GM12875 (cell line): ENCODE data around the gene TFB2M.

Experiments used
- H3K4me3 ChIP-seq: one replicate; pipeline ENCODE4 v1.5.1; 2011; ENCODE audit warnings: low read depth, low read length, control low read depth
- TF ChIP-seq, protein P1 (sequence below): IDR thresholded peaks from 2 replicates; pipeline ENCODE4 v1.5.1; 2011; ENCODE audit warnings: low read depth, mild to moderate bottlenecking, control low read depth, inconsistent platforms, low read length, moderate library complexity, borderline replicate concordance; ENCODE audit not compliant: insufficient read depth

Gene TFB2M

DNA sequence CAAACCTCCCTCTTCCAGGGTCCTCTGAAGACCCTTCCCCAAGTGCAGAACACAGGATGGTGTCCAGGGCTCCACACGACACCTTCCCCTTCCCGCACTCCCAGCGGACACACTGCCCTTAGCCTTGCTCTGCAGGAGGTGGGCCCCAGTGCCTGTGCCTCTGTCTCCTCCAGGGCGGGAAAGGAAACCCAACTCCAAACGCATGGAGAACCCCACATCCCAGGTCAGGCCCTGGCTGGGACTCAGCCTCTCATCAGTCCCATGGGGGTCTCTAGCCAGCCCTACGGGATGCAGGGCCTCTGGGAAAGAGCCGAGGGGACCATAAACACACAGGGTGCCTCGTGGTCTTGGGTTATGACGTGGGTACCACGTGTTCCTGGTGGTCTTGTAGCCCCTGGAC lies 53.4 kb downstream of the TFB2M start:
- no peak overlapping the region for H3K4me3 ChIP-seq

DNA sequence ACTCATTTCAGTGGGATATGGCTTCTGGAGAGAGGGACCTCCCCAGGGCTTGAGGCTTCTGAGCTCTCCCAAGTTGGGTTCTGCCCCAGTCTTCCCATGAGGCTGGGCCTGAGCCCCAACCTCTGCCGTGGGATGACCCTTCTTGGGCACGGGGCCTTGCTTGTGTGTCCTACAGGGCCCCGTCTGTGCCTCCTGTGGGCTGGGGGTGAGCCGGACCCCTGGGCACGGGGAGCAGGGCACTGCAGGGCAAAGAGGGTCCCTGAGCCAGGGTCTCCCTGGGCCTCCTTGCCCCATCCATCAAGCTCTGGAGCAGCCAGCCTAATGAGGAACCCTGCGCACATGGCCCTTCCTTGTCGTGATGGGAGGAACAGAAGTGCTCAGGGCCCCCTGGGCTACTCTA lies 53.8 kb downstream of the TFB2M start:
- TF ChIP-seq, protein P1, sequence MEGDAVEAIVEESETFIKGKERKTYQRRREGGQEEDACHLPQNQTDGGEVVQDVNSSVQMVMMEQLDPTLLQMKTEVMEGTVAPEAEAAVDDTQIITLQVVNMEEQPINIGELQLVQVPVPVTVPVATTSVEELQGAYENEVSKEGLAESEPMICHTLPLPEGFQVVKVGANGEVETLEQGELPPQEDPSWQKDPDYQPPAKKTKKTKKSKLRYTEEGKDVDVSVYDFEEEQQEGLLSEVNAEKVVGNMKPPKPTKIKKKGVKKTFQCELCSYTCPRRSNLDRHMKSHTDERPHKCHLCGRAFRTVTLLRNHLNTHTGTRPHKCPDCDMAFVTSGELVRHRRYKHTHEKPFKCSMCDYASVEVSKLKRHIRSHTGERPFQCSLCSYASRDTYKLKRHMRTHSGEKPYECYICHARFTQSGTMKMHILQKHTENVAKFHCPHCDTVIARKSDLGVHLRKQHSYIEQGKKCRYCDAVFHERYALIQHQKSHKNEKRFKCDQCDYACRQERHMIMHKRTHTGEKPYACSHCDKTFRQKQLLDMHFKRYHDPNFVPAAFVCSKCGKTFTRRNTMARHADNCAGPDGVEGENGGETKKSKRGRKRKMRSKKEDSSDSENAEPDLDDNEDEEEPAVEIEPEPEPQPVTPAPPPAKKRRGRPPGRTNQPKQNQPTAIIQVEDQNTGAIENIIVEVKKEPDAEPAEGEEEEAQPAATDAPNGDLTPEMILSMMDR = no peak
- H3K4me3 ChIP-seq = no peak overlapping the region

More for the DNA sequence above, 53.4 kb downstream of the TFB2M start:
- TF ChIP-seq, protein P1 = no peak

DNA sequence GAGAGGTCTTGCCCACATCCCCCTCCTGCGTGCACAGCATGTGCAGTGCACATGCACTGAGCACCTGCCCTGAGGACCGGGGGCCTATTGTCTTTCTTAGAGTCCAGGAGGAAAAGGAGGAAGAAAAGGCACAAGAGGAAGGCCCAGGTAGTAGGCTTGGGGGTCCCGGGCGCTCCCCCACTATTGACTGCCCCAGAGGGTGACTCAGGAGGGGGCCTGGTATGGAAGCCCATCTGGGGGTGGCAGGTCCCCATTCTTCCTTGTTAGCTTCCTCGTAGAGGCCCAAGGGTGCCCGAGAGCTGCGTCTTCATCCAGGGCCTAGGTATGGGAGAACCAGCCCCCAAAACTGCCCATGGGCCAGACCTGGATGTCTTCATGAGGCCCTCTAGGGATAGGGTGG lies 54.9 kb downstream of the TFB2M start:
- TF ChIP-seq, protein P1 = no peak
- H3K4me3 ChIP-seq = no peak overlapping the region

DNA sequence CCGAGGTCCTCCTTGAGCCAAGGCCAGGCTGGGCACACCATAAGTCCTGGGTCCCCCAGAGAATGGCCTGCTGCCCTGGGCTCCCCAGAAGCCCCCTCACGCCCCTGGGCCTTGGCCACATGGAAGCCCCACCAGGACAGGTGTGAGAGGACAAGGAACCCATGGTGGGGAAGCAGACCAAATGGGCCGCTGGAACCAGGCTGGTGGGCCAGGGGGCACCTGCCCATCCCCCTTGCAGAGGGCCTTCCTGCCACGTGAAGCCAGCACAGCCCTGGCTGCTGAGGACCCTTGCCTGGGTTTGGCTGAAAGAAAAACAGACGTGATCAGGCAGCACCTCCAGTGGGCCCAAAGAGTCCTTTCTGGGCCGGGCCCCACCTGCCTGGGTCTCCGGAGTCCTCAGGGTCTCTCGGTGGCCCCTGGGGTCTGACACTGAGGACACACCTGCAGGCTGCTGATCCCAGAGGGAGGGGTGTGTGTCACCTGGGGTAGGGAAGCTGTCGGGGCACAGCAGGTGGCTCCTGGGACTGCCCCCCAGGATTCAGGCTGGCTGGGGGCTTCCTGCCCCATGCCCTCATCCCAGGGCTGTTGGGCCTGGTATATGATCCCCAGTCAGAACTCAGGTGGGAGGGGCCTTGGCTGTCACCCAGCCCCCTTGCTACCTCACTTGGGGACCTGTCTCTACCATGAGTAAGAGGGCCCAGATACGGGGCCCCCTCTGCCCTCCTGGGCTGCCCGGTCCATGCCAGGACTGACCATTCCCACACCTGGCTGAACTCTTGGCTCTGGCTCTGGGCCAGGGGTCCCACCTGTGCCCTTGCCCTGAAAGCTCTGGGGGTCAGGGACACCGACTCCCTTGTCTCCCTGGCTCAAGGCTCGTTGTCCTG lies 55.7 kb downstream of the TFB2M start:
- TF ChIP-seq, protein P1 = no peak
- H3K4me3 ChIP-seq = no peak overlapping the region

DNA sequence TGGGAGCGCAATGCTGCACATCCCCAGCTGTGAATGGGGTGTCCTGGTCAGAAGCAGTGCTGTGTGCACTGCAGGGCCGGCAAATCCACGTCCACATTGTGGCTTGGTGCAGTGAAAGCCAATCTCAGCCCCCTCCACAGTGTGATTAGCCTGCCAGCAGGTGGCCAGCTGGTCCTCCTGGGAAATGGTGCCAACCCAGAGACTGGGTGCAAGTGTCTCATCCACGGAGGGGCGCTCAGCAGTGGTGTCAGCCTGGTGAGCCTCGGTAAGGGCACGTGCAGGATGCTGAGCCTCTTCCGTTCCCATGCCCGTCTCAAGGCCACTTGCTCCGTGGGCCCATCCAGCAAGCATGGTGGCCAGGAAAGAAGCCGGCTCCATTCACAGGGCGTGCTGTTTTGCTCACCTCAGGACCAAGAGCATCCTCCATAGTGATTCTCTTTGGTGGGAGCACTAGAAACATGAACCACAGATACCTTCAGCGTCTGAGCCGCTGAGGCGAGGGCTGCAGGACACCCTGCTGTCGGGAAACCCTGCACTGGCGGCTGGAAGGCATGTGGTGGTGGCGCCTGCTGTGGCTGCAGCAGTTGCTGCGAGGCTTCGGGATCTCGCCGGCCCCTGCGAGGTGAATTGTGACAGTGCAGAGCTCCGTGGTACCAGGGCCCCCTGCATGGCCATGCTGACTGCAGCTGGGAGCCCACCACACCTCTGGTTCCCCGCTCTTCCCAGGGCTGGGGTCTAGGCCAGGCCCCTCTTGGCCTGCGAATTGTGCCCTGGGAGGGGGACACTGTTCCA lies 57.0 kb downstream of the TFB2M start:
- no peak overlapping the region for H3K4me3 ChIP-seq
- TF ChIP-seq, protein P1 = no peak

DNA sequence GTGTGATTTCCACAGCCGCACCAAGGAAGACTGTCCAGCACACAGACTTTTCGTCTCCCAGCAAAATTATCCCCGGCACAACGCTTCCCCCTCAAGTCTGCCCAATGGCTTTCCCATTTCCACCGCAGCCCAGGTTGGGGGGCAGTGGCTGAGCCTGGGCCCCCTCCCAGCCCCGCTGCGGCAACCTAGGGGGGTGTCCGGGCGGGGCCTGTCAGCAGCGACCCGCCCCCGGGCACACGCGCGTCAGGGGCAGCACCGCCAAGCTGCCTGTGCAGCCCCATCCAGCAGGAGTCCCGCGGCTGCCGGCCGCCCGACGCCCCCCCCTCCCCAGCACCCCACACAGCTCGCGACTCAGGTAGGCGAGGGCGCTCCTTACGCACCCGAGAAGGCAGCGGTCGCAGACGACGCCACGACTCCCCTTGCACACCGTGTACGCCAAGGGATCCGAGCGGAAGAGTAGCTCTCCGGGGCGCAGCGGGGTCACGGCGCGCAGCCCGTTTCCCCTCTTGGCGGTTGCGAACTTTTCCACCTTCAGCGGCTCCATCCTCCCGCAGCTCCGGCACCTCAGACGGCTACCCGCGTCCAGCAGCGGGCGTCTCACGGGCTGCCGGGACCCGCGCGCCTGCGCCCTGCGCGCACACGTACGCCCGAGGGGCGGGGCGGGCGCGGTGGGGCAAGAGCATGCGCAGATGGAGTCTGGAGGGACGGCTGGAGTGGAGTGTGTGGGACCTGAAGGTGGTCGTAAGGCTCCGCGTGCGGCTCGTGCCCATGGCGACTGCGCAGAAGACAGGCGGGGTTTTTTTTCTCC lies 59.2 kb downstream of the TFB2M start, which contains the start of gene SMYD3:
TSS of gene SMYD3 (minus strand) at position 606 of the 808 bp plus-strand sequence.
- H3K4me3 ChIP-seq = peak within 1 kb of the TSS; percentile 97
- TF ChIP-seq, protein P1 = no peak
